ENCODE results near the gene MPZL1.

Gene MPZL1

DNA sequence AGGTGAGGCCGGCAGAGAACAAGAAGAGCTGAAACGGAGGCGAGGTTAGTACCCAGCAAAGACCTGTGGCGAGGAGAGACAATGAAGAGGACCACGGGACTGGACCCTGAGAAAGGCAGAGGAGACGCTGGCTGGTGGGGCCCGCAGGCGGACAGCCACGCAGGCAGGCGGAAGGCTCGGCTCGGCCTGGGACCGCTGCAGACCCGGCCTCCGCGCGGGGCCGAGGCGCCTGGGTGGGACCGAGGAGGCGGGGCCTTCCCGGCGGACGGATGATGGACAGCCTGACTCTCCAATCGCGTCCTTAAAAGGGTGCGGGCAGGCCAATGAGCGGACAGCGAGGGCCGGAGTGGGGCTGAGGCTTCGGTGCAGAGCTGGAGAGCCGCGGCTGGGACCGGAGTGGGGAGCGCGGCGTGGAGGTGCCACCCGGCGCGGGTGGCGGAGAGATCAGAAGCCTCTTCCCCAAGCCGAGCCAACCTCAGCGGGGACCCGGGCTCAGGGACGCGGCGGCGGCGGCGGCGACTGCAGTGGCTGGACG is at the start of gene MPZL1:
Gene MPZL1 (plus strand): TSS at position 366 of the 535 bp plus-strand sequence. CDS start 170 bp downstream, outside the sequence.
- DNase-seq: peak; percentile 95

DNA sequence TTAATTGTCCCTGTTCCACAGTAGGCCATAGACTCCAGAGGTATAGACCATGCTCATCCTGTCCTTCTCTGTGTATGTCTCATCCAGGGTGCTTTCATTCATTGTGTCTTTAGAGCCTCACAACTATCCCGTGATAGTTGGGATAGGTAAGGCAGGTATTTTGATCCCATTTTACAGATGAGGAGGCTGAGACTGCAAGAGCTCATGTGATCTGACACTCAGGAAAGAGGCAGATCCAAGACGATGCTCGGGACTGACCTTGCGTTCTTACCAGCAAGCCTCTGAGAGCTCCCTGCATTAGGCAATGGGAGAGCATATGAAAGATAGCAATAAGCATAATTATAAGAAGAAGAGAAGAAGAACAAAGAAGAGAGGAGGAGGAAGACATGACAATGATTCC is 49.0 kb upstream of the MPZL1 start:
- DNase-seq: no peak

DNA sequence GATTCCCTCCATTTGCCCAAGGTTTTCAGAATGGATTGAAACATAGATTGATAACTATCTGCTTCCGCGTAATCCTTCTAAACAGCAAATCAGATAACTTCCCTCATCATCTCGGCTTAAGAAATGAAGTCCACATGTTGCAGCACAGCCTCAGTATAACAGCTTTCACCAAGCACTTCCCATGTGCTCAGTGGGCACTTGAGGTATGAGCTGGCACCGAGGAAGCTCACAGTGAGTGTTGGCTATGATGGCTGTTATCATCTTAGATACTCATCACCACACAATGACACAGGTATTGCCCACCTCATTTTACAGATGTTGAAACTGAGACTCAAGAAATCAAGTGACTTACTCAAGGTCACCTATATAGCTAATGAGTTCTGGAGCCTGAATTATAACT is 48.5 kb upstream of the MPZL1 start:
- no peak for DNase-seq

DNA sequence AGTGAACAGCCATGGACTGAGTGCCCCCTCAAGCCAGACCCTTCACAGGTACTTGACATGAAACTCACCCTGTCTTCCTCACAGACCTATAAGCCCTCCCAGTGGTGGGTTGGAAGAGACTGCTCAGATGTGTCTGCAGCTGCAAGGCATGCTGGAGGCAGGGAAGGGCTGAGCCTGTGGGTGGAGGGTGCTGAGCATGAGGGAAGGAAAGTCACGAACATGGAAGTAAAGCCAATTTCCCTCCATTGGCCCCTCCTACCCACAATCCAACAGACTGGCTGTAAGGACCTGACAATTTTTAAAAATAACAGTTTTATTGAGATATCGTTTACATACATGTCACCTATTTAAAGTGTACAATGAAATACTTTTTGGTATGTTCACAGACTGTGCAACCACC is 47.6 kb upstream of the MPZL1 start:
- DNase-seq: no peak

DNA sequence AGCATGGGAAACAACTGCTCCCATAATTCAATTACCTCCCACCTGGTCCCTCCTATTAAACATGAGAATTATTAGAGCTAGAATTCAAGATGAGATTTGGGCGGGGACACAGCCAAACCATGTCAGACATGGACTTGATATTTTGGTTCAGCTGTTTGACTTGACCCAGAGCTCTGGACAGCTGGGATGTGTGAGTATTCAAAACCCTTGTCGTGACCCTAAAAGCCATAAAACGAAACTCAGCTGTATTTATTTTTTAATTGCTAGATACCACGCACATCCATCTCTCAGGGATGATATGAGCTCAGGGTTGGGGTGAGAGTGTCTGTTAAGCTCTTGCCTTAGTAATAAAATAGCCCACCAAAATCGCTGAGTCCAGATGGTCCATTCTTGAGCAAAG is 46.3 kb upstream of the MPZL1 start:
- DNase-seq: no peak

DNA sequence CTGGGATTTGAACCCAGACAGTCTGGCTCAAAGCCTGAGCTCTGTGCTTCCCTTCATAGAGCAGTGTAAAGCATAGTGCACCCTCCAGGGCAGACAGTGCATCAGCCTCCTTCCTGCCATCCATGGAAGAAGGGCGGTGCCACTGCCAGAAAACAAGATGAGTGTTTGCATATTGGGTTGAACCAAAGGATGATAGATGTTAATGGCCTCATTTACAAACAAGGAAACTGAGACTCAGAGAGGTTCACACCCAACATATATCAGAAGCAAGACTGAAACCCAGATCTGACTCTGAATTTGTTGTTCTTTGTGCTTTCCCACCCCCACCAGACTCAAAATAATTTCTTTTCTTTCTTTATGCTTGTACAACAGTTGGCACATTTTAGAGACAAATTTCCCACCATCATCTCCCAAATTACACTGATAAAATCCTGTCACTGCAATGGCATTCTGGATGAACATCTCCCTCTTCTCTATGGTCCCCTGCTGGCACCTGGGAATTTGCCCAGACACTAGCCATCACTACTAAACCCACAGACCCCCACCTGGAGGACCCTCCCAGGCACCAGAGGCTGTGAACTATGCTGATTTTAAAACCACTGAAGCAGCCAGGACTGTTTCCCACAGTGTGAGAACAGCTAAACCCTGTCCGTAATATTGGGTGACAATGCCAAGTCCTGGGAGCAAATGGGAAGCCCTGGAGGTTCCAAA is 45.4 kb upstream of the MPZL1 start:
- DNase-seq: no peak

DNA sequence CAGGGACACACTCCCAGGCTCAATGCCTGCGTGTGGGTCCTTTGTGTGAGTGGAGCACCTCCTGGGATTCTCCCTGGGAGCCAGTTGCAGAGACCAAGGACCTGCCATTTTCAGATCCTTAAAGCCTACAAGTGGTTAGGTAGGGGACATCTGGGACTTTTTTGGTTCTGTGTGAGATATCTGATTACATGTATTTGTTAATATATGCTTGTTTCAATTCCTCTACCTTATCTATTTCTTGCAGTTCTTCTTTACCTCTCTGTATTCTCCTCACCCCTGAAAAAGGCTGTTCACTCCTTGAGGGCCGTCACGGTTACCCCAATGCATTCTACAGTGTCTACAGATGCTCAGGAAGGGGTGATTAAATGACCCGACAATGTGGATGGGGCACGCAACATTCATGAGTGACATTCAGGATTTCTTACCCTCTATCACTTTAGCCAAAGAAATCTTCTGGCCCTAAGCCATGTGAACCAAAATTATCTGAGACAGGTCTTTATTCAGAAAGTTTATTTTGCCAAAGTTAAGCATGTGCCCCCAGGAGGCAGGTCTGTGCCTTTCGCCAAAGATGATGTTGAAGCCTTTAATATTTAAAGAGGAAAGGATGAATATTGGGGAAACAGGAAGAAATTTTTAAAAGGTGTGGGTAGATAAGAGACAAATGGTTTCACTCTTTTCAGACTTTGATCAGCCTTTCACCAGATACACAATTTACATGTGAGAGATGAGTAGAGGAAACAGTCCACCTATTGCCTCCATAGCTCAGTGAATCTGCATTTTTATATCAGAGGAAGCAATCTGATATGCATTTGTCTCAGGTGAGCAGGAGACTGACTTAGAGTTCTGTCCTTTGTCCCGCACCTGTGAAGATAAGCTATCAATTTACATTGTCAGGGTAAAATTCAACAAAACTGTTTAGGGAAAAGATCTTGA is 44.6 kb upstream of the MPZL1 start:
- no peak for DNase-seq

DNA sequence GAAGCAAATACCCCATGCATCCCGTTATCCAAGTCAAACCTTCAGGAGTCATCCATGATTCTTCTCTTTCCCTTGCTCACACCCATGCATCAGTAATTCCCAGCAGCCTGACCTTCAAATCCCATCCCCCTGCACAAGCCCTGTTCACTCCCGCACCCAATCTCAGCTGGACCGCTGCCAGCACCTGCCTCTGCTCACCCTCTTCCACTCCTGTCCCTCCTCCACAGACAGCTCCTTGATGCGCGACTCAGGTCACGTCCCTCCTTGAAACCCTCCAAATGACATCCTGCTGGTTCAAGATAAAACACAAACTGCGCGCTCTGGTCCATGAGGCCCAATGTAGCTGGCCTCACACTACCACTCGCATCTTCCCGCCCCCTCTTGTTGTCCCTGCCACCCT is 43.4 kb upstream of the MPZL1 start:
- DNase-seq: no peak

DNA sequence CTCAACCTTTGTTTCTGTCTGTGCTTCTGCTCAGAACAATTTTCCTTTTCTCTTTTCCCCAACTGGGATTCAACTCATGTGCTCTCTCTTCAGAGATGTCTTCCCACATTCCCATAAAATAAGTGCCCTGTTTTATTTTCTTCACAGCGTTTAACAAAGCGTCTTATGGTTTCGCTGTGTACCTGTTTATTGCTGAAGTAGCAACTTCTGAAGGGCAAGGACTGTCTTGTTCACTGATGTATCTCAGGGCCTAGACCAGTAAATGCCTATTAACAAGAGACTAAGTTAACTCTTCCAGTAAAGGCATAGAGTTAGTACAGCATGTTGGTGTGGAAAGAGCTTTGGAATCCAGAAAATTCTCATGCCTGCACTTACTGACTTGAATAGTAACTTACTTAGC is 42.9 kb upstream of the MPZL1 start:
- DNase-seq: no peak

DNA sequence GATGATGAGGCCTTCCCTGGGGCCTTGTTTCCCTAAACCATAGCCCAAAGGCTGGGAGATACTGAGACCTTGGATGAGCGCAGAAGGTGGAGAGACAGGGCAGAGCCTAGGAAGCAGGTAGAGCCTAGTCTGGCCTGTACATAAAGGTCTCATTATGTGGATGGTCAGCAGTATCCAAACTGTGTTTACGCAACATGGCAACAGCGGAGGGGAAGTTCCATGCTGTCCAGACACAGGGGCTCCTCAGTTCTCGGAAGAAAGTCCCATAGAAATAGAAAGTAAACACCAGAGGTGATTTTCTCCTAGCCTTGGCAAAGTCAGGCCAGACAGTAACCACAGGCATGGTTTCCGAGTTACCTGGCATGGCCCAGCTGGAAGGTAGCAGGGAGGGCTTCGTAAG is 42.1 kb upstream of the MPZL1 start:
- no peak for DNase-seq

DNA sequence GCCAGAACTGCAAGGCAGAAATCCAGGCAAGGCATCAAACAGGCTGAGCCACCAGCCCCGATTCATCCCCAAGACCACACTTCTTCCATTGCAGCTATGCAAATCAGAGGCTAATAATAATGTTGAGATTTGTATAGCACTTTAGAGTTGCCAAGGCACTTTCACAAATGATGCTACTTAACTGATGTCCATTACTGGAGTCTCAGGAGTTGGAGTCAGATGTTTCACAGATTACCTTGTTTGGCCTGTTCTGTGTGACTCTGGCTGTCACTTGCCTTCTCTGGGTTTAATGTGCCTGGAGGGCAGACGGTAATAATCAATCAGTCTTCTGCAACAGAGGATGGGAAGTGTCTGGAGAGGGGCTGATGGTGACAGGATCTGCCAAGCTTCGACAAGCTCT is 40.8 kb upstream of the MPZL1 start:
- no peak for DNase-seq

DNA sequence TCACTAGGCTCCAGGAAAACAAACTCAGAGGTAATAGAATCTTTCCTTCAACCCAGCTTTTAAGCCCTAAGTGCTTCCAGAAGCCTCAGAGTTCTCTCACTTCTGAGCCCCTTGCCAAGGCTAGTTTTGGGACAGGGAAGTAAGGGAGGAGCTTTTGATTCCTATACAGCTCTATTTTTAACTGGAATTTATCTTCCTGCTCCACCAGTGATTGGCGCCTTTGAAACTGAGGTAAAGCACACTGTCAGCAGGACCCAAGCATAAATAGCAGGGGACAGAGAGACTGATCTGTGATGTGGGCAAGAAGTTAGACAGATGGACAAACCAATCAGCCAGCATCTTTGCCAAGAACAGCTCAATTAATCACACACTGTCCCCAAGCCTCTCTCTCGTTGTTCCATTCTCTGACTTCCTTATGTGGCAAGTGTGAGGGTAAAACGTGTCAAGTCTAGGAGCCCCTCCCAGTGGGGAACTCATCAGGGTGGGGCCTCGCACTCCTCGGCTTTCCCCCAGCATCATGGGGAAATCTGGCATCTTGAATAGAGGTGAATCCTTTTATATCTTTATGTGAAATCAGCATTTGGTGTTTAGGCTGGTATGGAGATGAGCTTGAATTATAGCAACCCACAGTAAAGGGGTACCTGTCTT is 40.2 kb upstream of the MPZL1 start:
- no peak for DNase-seq

DNA sequence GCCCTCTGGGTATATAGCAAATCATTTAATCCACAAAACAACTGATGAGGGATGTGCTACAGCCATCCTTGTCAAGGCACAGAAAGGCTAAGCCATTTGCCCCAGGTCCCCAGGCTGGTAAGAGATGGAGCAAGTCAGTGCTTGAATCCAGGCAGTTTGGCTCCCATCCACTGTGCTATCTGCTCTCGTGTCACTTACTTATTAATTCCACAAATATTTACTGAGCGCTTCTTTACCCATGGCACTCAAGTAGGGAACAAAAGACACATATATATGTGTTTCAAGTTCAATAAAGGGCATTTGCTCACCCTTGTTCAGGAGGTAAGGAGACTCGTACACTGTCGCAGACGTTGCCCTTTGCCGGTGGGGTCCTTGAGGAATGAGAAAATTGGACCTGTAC is 38.6 kb upstream of the MPZL1 start:
- no peak for DNase-seq

DNA sequence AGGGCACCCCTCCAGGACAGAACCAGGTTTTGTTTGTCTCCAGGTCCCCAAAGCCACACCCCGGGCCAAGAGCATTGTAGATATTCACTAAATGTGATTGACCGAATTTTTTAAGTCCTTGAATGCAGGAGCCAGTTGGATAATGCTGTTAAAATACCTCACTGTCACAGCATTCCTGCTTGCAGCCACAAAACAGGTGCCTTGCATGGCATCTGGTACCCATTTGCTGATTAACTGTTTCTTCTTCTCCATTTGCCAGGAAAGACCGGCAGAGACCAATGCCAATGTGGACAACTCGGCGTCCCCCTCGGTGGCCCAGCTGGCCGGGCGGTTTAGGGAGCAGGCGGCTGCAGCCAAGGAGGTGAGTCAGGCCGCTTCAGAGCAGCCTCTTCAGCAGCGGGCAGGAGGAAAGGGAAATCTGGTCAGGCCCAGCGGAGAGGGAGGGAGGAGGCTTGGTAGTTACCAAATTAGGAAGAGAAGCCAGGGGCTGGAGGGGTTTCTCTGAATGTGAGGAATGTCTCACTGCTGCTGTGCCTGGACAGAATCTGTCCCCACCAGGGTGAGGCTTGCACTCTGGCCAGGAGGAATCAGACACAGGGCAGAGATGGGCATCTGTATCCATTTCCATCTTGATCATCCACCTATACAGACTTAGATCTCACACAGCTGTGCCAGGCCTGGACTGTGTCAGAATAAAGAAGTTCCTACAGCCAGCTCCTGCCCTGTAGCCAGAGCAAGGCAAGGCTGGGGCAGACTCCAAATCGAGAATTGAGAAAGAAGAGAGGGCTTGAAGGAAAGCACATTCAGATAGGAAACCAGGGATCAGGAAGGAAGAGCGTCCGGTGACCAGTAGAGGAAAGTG is 37.9 kb upstream of the MPZL1 start:
- DNase-seq: no peak

DNA sequence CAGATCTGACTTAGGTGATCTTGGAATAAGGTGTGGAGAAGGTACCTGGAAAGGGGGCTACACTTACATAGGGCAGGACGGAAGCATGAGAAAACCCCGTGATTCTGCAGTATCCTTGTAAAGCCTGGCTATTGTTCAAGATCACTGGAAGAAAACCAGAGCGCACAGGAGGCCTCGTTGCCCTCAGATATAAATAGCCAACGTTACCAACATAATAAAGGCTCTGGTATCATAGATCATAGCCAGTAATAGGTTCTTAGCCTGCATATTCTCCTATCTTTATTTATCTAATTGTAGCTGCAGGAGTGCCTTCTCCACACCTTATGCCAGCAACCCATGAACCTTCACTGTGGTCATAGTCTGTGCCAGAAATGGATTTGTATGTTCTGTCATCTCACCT is 35.9 kb upstream of the MPZL1 start:
- DNase-seq: no peak

DNA sequence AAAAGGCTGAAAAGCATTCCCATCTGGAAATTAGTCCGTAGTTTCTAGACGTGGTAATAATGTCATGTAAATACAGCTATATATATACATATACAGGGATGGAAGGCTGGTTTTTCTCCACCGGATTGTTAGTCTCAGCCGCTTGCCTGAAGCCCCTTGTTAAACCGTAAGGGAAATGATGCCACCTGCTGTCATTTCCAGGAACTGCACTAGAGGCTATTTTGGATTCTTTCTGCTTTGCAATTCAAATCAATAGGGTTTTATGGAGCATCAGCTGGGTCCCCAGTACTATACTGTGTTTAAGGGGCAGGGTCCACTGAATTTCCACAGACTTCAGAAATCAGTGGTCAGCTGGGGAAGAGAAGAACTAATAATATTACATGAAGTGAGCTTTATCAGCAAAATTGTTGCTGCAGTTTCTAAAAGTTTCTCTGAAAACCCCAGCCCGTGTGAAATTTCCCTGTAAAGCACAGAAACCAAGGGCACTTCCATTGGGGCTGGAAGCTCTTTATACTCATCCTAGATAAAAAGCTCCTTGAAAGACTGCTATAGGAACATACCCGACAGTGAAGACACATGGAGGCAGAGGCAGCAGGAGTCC is 33.8 kb upstream of the MPZL1 start:
- peak; percentile 86 for DNase-seq

DNA sequence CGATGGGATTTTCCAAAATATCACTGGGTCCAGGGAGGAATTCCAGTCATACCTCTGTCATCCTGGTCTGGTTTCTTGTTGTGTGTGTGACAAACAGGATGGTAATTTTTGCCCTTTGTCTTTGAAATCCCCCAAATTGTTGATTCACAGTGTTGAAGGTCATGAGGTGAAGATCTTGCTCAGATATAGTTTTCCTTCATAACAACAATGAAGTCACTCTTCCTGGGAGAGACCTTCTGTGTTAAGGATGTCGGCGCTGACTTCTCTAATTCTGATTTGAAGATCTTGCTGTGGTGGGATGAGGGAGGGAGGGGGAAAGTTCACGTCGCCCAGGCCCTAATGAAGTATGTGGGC is 32.2 kb upstream of the MPZL1 start:
- no peak for DNase-seq

DNA sequence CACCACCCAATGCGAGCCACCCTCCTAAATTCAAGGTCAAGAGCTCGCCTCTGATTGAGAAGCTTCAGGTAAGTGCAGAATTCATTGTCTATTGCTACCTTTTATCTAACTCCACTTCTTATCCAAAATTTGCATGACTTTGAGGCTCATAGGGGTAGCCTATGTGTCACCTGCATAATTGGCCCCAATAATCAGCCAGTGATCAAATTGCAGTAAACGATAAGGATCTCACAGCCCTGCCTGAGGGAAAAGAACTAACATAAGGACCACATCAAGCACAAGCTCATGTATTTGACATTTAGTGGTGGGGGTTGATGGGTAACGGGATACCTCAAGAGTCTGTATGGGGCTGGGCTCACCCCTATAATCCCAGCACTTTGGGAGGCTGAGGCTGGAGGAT is 31.7 kb upstream of the MPZL1 start:
- DNase-seq: no peak

DNA sequence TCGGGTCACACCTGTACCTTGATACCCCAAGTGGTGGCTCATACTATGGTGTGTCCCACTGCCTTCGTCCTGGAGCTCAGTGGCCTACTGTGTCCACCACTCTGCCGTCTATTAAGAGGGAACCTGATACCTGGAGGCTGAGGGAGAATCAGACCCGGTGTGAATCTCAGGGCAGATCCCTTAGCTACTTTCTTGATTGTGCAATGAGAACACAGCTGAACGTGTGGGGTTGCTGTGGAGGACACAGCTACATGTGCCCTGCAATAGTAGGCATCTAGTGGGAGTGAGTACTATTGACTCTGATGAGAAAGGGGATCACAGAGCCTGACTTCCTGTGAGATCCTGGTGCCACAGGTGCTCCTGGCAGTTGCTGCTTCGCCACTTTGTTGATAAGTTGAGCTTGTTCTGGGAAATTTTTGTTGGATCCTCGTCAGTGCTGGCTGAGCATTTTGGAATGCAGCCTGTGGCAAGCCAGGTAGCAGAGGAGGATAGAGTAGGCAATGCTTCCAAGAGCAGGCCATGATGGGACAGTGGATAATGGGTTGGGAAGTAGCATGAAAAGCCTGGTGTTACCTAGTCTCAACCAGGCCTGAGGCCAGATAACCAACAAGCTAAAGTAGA is 28.2 kb upstream of the MPZL1 start:
- no peak for DNase-seq

DNA sequence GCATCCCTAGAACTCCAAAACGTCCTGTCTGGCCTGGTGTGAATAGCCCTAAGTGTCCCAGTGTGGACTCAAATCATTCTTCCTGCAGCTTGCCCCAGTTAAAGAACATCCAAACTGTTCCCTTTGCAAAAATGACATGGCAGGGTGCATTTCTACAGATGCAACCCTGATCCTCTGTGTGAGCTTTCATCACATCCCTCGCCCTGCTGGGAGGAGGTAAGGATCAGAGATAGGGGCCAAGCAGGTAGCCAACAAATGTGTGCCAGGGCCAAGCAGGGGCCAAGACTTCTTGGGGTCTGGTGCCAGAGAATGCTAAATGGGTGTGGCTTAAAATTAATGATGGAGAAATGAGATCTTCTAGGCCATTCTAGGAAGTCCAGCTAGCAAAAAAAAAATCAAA is 27.1 kb upstream of the MPZL1 start:
- no peak for DNase-seq

DNA sequence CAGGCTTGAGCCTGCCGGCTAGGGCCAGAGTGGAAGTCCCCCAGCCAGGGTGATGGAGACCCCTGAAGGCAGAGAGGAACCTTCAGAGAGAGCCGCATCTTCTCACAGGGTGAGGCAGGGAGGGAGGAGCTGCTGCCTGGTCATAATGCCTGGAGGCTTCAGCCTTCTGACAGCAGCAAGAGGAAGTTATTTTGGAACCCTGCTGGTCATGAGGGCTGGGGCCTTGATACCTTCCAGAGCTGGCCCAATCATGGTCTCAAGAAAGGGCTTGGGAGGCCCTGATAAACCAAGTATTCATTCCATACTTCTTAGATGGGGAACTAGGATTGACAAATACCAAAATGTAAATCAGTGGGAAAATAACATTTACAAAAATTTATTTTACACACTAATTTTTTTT is 26.6 kb upstream of the MPZL1 start:
- DNase-seq: no peak
